ES-I3 (cell line): ENCODE measurements around the gene RPGRIP1L.

Experiments
- H3K36me3 ChIP-seq: 2 replicates; pipeline ENCODE4 v1.6.1; 2013; ENCODE audit warnings: mild to moderate bottlenecking, low read length, control low read depth, moderate library complexity; ENCODE audit not compliant: insufficient read depth
- H3K4me1 ChIP-seq: 2 replicates; pipeline ENCODE4 v1.6.1; 2013; ENCODE audit warnings: mild to moderate bottlenecking, control low read depth, low read length; ENCODE audit not compliant: insufficient read depth
- H3K9ac ChIP-seq: 2 replicates; pipeline ENCODE4 v1.6.1; 2013; ENCODE audit warnings: low read depth, mild to moderate bottlenecking, low read length, moderate library complexity
- H3K9me3 ChIP-seq: 2 replicates; pipeline ENCODE4 v1.6.1; 2013; ENCODE audit warnings: mild to moderate bottlenecking, low read length, moderate library complexity; ENCODE audit not compliant: control insufficient read depth, insufficient read depth

Gene RPGRIP1L

GRCh38 chr16:53556521-53556920 lies 147.1 kb downstream of the RPGRIP1L start:
- peaks cover 3% of the 10 kb centered on the region; the same call in 1 of the 2 replicates for H3K9me3 ChIP-seq
- H3K4me1 ChIP-seq: no peaks in the 10 kb centered on the region
- no peaks in the 10 kb centered on the region for H3K36me3 ChIP-seq
- no peak overlapping the region for H3K9ac ChIP-seq

DNA sequence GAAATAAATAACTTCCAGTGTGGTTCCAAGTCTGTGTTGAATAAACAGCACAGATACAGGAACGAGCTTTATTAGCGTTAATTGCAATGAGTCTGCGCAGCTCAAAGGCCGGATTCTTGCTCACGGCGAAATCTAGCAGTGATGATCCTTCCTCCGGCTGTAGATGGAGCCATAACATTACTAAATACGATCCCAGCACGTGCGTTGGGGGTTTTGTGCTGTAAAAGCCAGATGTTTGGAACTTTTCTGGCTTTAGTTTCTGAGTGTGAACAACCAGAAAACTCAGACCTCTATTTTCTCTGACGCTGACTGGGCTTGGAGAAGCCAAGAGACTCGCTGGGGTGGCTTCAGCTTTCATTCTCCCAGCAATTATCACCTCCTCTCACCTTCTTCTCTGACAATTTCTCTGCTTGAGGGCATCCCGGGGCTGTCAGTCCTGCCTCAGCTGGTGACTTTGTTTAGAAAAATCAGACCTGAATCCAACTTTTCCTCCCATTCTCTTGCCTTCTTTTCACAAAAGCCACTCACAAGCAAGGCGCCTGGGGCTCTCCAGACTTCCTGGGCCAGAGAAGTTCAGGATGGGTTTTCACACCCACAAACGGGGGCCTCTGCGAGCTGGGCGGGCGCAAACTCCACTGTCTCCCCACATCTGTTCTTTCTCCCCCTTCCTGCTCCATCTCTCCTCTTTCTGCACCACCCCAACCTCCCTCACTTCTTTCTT lies 153.5 kb downstream of the RPGRIP1L start:
- H3K4me1 ChIP-seq: peaks cover 8% of the 10 kb centered on the region; the same call in 1 of the 2 replicates
- no peaks in the 10 kb centered on the region for H3K36me3 ChIP-seq
- H3K9me3 ChIP-seq: no peaks in the 10 kb centered on the region
- no peak overlapping the region for H3K9ac ChIP-seq
